NOMO-1 (cell line): ENCODE results near the gene OR4B1.
"Not testable (repeated sequence)": the region's sequence is repeated elsewhere in the genome, so short reads cannot be mapped to it uniquely, and the experiment has no call there.

Source experiments
- DNase-seq, 2 experiments: peaks; one replicate each; lab custom pipeline; 2025; ENCODE audit not compliant: unreplicated experiment in 2 of 2; lab: John Stamatoyannopoulos, UW

Gene OR4B1

DNA sequence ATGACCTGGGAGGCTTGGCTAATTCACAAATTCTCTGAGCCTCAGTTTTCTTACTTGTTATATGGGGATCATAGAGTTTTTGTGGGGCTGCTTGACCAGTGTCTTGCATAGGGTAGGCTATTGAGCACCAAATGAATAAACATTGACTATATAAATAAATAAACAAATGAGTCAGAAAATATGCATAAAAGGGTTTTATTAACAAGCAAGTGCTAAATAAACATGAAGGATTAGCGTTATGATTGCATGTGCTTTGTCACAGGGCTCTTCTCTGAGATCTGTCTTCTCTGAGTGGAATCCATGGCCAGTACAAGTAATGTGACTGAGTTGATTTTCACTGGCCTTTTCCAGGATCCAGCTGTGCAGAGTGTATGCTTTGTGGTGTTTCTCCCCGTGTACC, at the start of gene OR4B1:
Gene OR4B1, plus strand, starts transcription at position 301 of the 400 bp plus-strand sequence. Its CDS starts 0 bp downstream, at position 301.
- DNase-seq = no peak

DNA sequence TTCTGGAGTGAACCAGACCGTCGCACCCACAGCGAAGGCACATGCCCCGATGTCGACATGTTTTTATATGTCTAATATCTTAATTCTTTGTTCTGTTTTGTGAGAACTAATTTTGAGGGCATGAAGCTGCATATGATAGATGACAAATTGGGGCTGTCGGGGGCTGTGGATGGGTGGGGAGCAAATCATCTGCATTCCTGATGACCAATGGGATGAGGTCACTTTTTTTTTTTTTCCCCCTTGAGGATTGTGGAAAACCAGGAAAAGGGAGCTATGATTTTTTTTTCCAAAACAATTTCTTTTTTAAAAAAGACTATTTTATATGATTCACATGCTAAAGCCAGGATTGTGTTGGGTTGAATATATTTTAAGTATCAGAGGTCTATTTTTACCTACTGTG, 49.2 kb upstream of the OR4B1 start:
- DNase-seq = no peak

- DNase-seq = no peak
Measured at GRCh38 chr11:48168815-48169214, 47.8 kb upstream of the OR4B1 start.

DNA sequence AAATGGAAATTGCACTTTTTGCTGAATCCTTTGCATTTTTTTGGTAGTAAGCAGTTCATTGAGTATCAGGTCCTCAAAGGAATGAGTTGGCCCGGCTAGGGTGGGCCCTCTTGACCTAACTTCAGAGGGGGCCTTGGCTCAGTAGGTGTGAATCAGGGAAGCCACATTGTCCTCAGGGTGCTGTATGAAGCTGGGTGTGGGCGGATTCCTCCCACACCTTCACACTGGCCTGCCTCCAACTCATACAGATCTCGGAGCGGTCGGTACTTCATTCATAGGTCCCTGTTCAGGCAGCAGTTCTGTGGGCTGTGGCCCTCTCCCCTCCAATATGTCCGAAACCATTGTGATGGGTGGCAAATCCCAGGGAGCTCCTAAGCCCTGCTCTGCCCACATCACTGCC, 47.4 kb upstream of the OR4B1 start:
- DNase-seq = no peak

- no peak for DNase-seq
Measured at GRCh38 chr11:48169717-48170116, 46.9 kb upstream of the OR4B1 start.

DNA sequence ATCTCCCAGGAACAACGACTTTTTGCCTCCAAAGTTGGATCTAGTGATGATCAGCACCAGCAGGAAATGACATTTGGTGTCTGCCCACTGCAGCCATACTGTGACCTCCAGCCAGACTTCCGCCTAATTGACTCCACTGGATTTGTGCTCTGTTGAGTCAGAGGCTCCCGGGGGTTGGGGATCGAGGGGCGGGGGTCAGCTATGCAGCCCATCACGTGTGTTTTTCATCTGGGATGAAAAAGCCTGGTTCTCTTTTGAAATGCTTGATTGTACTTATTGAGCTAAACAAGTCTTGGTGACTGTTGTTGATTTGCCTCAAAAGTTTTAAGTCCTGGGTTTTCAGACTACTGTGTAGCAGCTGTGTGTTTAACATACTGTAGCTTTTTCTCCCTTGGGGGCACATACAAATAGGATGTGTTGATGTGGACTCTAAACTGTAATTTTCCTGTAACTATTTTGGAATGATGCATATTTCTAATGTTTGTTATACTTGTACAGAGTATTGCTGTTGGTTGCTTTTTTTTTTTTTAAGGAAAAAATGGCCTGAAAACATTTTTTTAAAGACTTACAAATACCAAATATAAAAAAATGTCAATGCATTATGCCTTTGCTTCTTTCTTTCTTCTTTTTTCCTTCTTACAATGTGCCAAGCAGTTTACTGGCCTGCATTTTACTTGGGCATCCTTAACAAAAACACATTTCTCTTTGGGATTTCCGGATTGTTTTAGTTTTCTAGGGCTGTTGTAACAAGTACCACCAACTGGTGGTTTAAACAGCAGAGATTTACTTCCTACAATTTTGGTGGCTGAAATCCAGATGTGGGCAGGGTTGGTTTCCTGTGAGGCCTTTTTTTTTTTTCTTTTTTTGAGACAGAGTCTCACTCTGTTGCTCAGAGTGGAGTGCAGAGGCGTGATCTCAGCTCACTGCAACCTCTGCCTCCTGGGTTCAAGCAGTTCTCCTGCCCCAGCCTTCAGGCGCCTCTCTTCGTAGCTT, 46.1 kb upstream of the OR4B1 start:
- peak in 1 of 2 experiments; percentile 17 for DNase-seq

- DNase-seq = peak; percentile 9 to 29
Measured at GRCh38 chr11:48172818-48173609, 43.6 kb upstream of the OR4B1 start.

GRCh38 chr11:48177661-48178060, 38.9 kb upstream of the OR4B1 start:
- no peak for DNase-seq

DNA sequence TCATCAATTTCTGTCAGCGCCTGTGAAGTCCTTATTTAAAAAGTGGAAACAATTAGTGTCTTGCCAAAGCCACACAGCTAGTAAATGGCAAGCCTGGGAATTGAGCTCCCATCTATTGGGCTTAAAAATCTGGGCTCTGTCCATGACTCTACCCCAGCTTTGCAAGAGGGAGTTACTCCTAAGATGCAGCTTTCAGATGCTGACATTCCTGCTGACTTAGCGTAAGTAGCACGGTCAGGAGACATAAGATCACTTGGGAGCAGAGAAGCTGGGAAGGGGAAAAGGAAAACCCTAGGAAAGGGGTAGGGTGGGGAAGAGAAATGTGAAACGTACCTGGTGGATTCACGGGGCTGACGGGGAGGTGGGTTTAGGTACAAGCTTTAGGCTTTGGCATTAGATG, 36.0 kb upstream of the OR4B1 start:
- DNase-seq = no peak

GRCh38 chr11:48182860-48183526, 33.6 kb upstream of the OR4B1 start:
- DNase-seq = no peak

GRCh38 chr11:48184452-48184851, 32.2 kb upstream of the OR4B1 start:
- DNase-seq = no peak

DNA sequence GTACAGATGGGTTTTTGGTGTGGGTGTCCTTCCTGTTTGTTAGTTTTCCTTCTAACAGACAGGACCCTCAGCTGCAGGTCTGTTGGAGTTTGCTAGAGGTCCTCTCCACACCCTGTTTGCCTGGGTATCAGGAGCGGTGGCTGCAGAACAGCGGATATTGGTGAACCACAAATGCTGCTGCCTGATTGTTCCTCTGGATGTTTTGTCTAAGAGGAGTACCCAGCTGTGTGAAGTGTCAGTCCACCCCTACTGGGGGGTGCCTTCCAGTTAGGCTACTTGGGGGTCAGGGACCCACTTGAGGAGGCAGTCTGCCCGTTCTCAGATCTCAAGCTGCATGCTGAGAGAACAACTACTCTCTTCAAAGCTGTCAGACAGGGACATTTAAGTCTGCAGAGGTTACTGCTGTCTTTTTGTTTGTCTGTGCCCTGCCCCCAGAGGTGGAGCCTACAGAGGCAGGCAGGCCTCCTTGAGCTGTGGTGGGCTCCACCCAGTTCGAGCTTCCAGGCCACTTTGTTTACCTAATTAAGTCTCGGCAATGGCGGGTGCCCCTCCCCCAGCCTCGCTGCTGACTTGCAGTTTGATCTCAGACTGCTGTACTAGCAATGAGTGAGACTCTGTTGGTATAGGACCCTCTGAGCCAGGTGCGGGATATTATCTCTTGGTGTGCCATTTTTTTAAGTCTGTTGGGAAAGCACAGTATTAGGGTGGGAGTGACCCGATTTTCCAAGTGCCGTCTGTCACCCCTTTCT, 25.5 kb upstream of the OR4B1 start:
- not testable (repeated sequence) for DNase-seq

GRCh38 chr11:48193876-48194275, 22.7 kb upstream of the OR4B1 start:
- no peak for DNase-seq

DNA sequence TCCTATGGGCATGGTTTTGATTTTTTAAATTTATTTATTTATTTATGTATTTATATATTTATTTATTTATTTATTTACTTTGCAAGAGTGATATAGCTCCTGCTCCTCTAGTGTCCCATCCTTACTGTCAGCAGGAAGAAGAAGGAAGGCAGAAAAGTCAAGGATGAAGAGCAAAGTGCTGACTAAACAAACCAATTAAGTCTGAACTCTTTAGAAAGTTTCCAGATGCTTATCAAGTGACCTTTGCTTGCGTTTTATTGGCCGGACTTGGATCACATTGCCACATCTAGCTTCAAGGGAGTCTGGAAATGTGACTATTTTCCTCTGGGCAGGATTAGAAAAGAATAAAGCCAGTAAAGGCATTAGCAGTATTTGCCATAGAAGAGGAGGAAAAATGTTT, 8.7 kb upstream of the OR4B1 start:
- no peak for DNase-seq

- DNase-seq = no peak
Measured at GRCh38 chr11:48210052-48210451, 6.6 kb upstream of the OR4B1 start.

GRCh38 chr11:48228761-48229160, 12.2 kb downstream of the OR4B1 start:
- DNase-seq = no peak

DNA sequence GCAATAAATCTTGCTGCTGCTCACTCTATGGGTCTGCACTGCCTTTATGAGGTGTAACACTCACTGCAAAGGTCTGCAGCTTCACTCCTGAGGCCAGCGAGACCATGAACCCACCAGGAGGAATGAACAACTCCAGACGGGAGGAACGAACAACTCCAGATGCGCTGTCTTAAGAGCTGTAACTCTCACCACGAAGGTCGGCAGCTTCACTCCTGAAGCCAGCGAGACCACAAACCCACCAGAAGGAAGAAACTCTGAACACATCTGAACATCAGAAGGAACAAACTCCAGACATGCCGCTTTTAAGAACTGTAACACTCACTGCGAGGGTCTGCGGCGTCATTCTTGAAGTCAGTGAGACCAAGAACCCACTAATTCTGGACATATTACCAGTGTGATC, 13.4 kb downstream of the OR4B1 start:
- not testable (repeated sequence) for DNase-seq

DNA sequence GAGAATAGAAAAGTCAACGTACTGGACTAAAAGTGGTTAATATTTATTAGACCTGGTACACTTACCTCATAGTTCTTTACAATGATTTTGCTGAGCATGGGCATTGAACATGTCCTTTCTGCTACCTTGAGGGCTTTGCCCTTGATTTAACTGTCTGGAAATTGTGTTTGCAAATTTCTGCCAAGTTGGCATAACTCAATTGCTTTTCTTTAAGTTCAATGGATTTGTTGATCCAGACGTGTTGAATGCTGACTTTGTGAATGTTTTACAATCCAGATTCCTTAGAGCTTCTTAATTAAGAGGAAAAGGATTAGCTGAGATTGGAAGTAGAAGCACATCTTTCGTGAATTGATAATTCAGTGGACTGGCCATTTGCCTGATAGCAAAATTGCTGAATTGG, 21.1 kb downstream of the OR4B1 start:
- DNase-seq = no peak

DNA sequence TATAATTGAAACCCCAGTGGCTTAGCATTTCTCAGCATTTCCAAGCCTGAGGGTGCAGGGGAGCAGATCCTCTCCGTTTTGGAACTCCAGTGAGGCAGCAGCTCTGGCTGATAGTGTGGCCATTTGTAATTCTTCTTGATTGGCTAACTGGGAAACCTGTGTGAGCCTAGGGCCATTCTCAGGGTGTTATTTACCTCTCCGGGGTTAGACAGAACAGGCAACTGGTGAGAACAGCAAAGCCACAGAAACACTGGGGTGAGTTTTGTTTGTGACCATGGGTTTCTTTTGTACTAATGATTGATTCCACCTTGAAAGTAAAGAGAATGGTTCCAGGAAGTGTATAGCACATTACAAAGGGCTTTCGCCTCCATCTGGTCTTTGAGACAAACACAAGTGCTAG, 25.9 kb downstream of the OR4B1 start:
- no peak for DNase-seq

DNA sequence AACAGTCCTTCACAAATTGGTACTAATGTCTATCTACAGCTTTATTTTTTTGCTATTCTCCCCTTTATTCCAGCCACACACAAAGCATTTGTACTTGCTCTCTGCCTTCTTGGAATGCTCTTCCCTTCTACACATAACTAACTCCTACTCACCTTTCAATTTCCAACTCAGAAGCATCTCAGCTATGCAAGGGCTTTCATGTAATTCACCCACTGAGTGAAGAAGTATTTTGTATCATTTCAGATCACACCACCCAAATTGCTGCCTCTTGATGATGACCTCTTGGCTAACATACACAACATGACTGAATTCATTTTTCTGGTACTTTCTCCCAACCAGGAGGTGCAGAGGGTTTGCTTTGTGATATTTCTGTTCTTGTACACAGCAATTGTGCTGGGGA, 28.2 kb downstream of the OR4B1 start, which contains the start of gene OR4X2:
Gene OR4X2, plus strand, starts transcription at position 301 of the 400 bp plus-strand sequence. Its CDS starts 0 bp downstream, at position 301.
- no peak for DNase-seq
